Common myeloid progenitor, CD34-positive (primary cell): ENCODE measurements around the gene GALNT2.

Experiments used
- CTCF ChIA-PET: fragments of 350-600 bp; sonication (Branson Sonifier 250); formaldehyde crosslinking; loops from one replicate; lab custom pipeline; 2021; ENCODE audit warnings: antibody characterized with exemption; lab: Charles Lee
- POLR2A ChIA-PET: fragments of 350-600 bp; sonication (Branson Sonifier 250); formaldehyde crosslinking; loops from one replicate; lab custom pipeline; 2021; ENCODE audit warnings: antibody characterized with exemption; lab: Charles Lee
- DNase-seq, 3 donors: peaks; one replicate each; pipeline versions ENCODE4 v3.0.0 to v3.0.0-alpha.2; 2013
- H3K27ac ChIP-seq, 2 experiments: 1 replicate in 1 of 2; 2 replicates in 1 of 2; pipeline ENCODE4 v1.7.0; 2013; ENCODE audit warnings: inconsistent platforms in 2 of 2, low read length in 2 of 2, mild to moderate bottlenecking in 2 of 2, low read depth in 1 of 2, moderate library complexity in 1 of 2; ENCODE audit not compliant: severe bottlenecking in 2 of 2, insufficient read depth in 1 of 2, poor library complexity in 1 of 2
- H3K27me3 ChIP-seq, 5 experiments: replicated peaks in 2 of 5; 1 replicate in 3 of 5; 2 replicates in 2 of 5; pipeline versions ENCODE4 v1.6.1 to v1.7.0; 2013; ENCODE audit warnings: low read length in 4 of 5, mild to moderate bottlenecking in 2 of 5, moderate library complexity in 2 of 5, inconsistent platforms in 1 of 5; ENCODE audit not compliant: insufficient read depth in 5 of 5, control insufficient read depth in 4 of 5
- H3K36me3 ChIP-seq, 4 experiments: 1 replicate in 2 of 4; 2 replicates in 2 of 4; pipeline versions ENCODE4 v1.6.1 to v1.7.0; 2013; ENCODE audit warnings: low read length in 3 of 4, control low read depth in 1 of 4, mild to moderate bottlenecking in 1 of 4; ENCODE audit not compliant: control insufficient read depth in 4 of 4, insufficient read depth in 4 of 4
- H3K4me1 ChIP-seq, 4 experiments: 1 replicate in 3 of 4; 2 replicates in 1 of 4; pipeline versions ENCODE4 v1.6.1 to v1.7.1; 2013; ENCODE audit warnings: low read length in 3 of 4, mild to moderate bottlenecking in 3 of 4, control low read depth in 1 of 4, inconsistent platforms in 1 of 4, moderate library complexity in 1 of 4; ENCODE audit not compliant: control insufficient read depth in 4 of 4, insufficient read depth in 4 of 4; ENCODE audit errors: control extremely low read depth in 1 of 4
- H3K4me3 ChIP-seq, 7 experiments: 1 replicate in 4 of 7; 2 replicates in 3 of 7; pipeline versions ENCODE4 v1.5.1 to v1.7.0; 2013; ENCODE audit warnings: mild to moderate bottlenecking in 7 of 7, low read length in 6 of 7, moderate library complexity in 6 of 7, inconsistent platforms in 2 of 7, low read depth in 2 of 7, control low read depth in 1 of 7; ENCODE audit not compliant: insufficient read depth in 4 of 7, control insufficient read depth in 1 of 7; ENCODE audit errors: extremely low read depth in 1 of 7
- H3K9me3 ChIP-seq, 5 experiments: 1 replicate in 4 of 5; 2 replicates in 1 of 5; pipeline versions ENCODE4 v1.6.1 to v1.7.1; 2013; ENCODE audit warnings: low read length in 4 of 5, mild to moderate bottlenecking in 2 of 5, inconsistent platforms in 1 of 5, low read depth in 1 of 5, moderate library complexity in 1 of 5; ENCODE audit not compliant: control insufficient read depth in 4 of 5, insufficient read depth in 2 of 5; ENCODE audit errors: control extremely low read depth in 1 of 5
- WGBS: methylation state at CpG from one replicate; pipeline ENCODE4 v1.1.5; 2013; ENCODE audit not compliant: insufficient coverage; 5-methylcytosine and 5-hydroxymethylcytosine counted together

The GALNT2 gene

DNA sequence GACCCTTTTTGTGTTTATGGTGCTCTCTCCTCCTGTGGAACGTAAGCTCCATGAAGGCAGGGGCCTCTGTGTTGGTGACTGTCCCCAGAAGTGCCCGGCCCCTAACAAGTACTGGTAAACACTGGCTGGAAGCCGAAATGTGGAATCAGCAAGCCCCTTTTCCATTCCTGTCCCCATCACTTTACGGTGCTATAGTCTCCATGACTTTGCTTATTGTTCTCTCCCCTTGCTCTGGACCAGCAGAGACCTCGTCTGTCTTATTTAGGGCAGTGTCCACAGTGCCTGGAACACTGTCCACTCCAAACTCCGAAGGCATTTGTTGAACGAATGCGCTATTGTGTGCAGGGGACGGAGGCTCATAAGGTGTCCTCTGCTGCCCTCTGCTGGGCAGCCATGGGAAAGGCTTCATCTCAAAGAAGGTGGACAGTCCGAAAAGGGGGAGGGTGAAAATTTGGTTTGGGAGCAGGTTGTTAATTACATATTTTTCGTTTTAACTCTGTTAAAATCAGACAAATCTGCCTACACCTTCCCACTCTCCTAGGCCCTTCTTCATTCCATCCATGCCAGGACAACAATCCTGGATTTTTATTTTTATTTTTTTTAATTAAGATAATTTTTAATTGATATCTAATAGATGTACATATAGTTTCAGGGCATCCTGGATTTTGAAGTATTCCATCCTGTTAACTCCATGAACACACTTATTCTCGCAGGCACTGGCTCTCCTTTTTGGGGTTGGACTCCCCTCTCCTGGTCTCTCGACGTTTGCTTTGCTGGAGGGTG, 243.5 kb downstream of the GALNT2 start:
- no peaks in the 10 kb centered on the region for H3K36me3 ChIP-seq
- H3K4me1 ChIP-seq, result peaks cover 0 to 3% (median 0%) of the 10 kb centered on the region in 4 experiments
- no peak overlapping the region for H3K27ac ChIP-seq
- ChIA-PET CTCF (interaction anchor here (0.7 to 14.5 kb wide), 8 partner anchors 10 to 752 kb away, joined by 3 to 142 read pairs (median 5); partner anchors contain the start of gene ABCB10), POLR2A (no interaction called here)
- 48% methylated on average over 7 of the region's 14 CpGs for WGBS
- H3K27me3 ChIP-seq, result no peaks in the 10 kb centered on the region
- peak overlapping the region in 2 of 7 experiments; percentile 48 to 52 for H3K4me3 ChIP-seq
- DNase-seq, result peak; percentile 70 to 76 (median 70)
- H3K9me3 ChIP-seq, result no peaks in the 10 kb centered on the region

DNA sequence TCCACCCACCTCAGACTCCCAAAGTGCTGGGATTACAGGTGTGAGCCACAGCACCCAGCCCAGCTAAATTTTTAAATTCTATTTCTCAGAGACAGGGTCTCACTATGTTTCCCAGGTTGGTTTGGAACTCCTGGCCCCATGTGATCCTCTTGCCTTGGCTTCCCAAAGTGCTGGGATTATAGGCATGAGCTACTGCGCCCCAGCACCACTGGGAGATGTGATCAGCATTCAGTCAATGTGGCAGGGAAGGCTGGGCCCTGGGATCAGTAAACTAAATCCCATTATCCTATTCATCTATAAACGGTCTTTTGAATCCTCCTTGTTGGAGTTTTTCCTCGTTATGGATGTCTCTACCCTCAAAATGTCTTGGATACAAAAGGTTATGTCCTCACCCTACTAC, 245.6 kb downstream of the GALNT2 start:
- 90% methylated on average over 2 of the region's 3 CpGs for WGBS

DNA sequence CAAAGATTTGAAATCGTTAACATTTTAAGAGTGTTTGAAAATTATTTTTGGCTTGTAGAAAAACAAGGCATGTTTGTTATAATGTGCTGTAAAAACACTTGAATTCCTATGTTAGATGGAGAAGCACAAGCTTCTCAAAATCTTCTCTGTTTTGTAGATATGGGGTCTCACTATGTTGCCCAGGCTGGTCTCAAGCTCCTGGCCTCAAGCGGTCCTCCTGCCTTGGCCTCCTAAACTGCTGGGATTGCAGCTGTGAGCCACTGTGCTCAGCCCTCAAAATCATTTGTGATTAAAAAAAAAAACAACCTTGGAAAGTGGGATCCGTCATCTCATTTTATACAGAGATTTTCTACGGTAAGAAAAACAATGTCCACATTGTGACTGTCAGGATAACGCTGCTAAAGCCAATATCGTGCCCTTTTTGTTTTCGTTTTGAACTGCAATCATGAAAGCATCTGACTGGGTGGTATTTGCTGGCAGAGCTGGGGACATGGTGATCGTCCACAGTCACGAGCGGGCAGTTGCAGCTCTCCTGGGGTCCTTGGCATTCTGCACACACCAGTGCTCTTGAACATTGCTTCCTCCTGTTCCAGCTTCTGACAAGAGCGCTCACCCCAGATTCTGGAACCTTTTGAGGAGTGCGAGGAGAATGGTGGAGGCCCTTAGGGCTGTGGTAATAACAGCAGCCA, 246.6 kb downstream of the GALNT2 start:
- H3K27ac ChIP-seq, result no peak overlapping the region
- H3K27me3 ChIP-seq, result peaks cover 0 to 5% (median 0%) of the 10 kb centered on the region in 5 experiments
- CTCF ChIA-PET, result interaction anchor here (14.5 kb wide), 1 partner anchor 654 kb away, joined by 142 read pairs; no protein-coding TSS in a partner anchor
- no peak overlapping the region for H3K4me3 ChIP-seq
- H3K4me1 ChIP-seq, result peaks cover 0 to 4% (median 0%) of the 10 kb centered on the region in 4 experiments
- H3K36me3 ChIP-seq, result no peaks in the 10 kb centered on the region
- POLR2A ChIA-PET, result interaction anchor here (0.5 kb wide), 1 partner anchor 412 kb away, joined by 3 read pairs; no protein-coding TSS in a partner anchor
- WGBS, result 87% methylated on average over 12 of the region's 12 CpGs
- no peak for DNase-seq
- no peaks in the 10 kb centered on the region for H3K9me3 ChIP-seq

More for the DNA sequence above, 245.6 kb downstream of the GALNT2 start:
- Histone ChIP-seq H3K4me3 (no peak overlapping the region), H3K4me1 (peaks cover 0 to 3% (median 0%) of the 10 kb centered on the region in 4 experiments), H3K27me3 (peaks cover 0 to 4% (median 0%) of the 10 kb centered on the region in 5 experiments), H3K36me3 (no peaks in the 10 kb centered on the region), H3K27ac (no peak overlapping the region), H3K9me3 (no peaks in the 10 kb centered on the region)
- DNase-seq, result no peak
- ChIA-PET POLR2A (no interaction called here), CTCF (interaction anchor here (1.1 to 14.5 kb wide), 3 partner anchors 44 to 653 kb away, joined by 3 to 142 read pairs (median 3); no protein-coding TSS in a partner anchor)

DNA sequence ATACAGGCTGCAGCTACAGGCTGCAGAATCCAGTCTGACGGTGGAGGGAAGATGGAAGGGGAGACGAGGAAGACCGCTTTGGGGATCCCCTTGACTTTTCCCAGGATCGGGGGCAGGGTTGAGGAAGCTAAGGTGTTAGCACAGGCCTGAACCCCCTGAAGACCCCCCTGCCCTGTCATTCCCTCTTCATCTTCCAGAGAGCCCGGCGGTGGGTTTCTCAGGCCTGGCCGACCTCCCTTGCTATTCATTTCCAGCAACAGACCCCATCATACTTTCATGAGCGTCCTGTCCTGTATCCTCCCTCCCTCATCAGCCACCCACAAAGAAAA, 247.1 kb downstream of the GALNT2 start:
- WGBS, result 98% methylated on average over 6 of the region's 8 CpGs
- ChIA-PET POLR2A (interaction anchor here (0.5 kb wide), 1 partner anchor 412 kb away, joined by 3 read pairs; no protein-coding TSS in a partner anchor), CTCF (interaction anchor here (14.5 kb wide), 1 partner anchor 655 kb away, joined by 142 read pairs; no protein-coding TSS in a partner anchor)

DNA sequence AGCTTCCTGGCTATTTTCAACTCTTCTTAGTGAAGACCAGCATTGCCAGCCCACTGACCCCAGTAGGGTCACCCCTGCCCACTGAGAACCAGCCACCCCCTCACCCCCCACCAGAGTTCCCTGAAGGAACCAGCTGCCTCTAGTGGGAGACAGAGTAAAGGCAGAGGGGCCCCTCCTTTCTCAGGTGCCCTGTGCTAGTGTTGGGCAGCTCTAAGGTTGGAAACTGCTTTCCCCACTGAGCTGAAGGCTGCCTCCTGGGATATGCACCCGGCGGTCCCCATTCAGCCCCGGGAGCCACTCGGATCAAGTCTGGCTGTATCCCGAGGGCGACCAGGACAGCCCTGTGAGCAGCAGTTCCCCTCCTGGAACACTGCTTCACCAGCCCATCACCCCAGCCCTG, 248.1 kb downstream of the GALNT2 start:
- H3K36me3 ChIP-seq, result no peaks in the 10 kb centered on the region
- no peak overlapping the region for H3K4me3 ChIP-seq
- H3K27ac ChIP-seq, result no peak overlapping the region
- H3K4me1 ChIP-seq, result peaks cover 0 to 4% (median 0%) of the 10 kb centered on the region in 4 experiments
- 90% methylated on average over 6 of the region's 6 CpGs for WGBS
- DNase-seq, result no peak
- H3K27me3 ChIP-seq, result peaks cover 0 to 6% (median 0%) of the 10 kb centered on the region in 5 experiments
- ChIA-PET POLR2A (no interaction called here), CTCF (interaction anchor here (0.6 to 14.5 kb wide), 3 partner anchors 107 to 656 kb away, joined by 3 to 142 read pairs (median 3); no protein-coding TSS in a partner anchor)
- H3K9me3 ChIP-seq, result no peaks in the 10 kb centered on the region

More for the DNA sequence above, 247.1 kb downstream of the GALNT2 start:
- Histone ChIP-seq H3K9me3 (no peaks in the 10 kb centered on the region), H3K4me1 (peaks cover 0 to 4% (median 0%) of the 10 kb centered on the region in 4 experiments), H3K27ac (no peak overlapping the region), H3K27me3 (peaks cover 0 to 6% (median 0%) of the 10 kb centered on the region in 5 experiments), H3K36me3 (no peaks in the 10 kb centered on the region), H3K4me3 (no peak overlapping the region)
- no peak for DNase-seq

DNA sequence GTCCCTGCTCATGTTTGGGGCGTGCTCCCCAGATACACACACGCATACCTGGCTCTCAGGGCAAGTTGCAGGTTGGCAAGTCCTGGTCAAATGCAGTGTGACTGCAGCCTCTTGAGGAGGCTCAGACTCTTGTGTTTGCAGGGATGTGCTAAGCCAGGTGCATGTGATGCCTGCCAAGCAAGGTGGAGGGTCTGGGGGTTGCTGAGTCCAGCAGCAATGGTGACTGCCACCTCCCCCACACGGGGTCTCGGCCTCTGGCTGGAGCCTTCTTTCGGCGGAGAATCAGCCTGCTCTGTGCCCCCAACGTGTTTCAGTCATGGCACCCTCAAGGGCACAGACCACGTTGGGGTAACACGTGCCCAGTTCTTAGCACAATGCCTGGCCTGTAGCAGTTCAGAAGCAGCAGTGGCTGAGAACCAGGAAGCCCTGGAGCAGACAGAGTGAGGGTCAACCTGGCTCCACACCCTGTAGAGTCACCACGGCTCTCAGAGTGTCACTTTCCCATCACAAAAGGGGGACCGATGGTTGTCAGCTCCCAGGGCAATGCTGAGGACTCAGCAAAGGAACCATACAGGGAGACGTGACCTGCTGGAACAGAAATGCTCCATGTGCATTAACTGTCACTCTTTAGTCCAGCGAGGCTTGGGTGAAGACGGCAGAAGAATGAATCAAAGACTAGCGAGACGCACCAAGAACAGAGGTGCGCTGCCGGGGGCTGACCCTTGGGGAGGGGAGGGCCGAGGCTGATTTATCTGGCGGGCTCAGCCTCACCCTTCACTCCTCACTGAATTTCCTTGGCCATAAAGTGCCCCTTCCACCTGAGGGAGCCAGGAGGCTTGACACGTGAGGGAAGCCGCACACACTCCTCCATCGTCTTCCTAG, 250.1 kb downstream of the GALNT2 start:
- WGBS, result 94% methylated on average over 20 of the region's 23 CpGs
- no peak for DNase-seq
- POLR2A ChIA-PET, result interaction anchor here (0.7 kb wide), 1 partner anchor 876 kb away, joined by 3 read pairs; no protein-coding TSS in a partner anchor
- Histone ChIP-seq H3K4me1 (peaks cover 0 to 1% (median 0%) of the 10 kb centered on the region in 4 experiments), H3K9me3 (no peaks in the 10 kb centered on the region), H3K4me3 (no peak overlapping the region), H3K36me3 (no peaks in the 10 kb centered on the region), H3K27ac (no peak overlapping the region), H3K27me3 (peaks cover 0 to 6% (median 0%) of the 10 kb centered on the region in 5 experiments)
- CTCF ChIA-PET, result interaction anchor here (1.3 to 1.4 kb wide), 2 partner anchors 8 to 10 kb away, joined by 4 to 6 read pairs; no protein-coding TSS in a partner anchor
